Immature natural killer cell (primary cell): ENCODE results near the gene GAL3ST2. TPM values are rescaled to one million over a fixed set of nuclear protein-coding genes. Genes with fewer than 3 reads are reported as not detected.

Experiments
- polyA plus RNA-seq, 3 donors: library from polyadenylated mRNA; unstranded; fragments of 300-500 nt; fragmentation: Illumina TruSeq; gene quantifications; one replicate each; pipeline ENCODE4 v1.2.3, GENCODE V29; 2021

Gene GAL3ST2
- polyA plus RNA-seq, 3 donors from 2014 or later, result not detected

Other genes starting within 250 kb of the GAL3ST2 start
- gene BOK, start 218.1 kb upstream of the GAL3ST2 start, polyA plus RNA-seq, result 10 to 100 TPM; 15.2 to 21.4 (median 17.2) TPM
- 10 to 100 TPM; 20.0 to 39.5 (median 29.4) TPM for gene THAP4, start 139.7 kb upstream of the GAL3ST2 start, polyA plus RNA-seq
- 10 to 100 TPM; 70.5 to 78.9 (median 77.2) TPM for gene ATG4B, start 139.1 kb upstream of the GAL3ST2 start, polyA plus RNA-seq
- gene DTYMK, start 90.0 kb upstream of the GAL3ST2 start, polyA plus RNA-seq, result 10 to 100 TPM; 43.8 to 60.3 (median 51.0) TPM
- gene ING5, start 74.8 kb upstream of the GAL3ST2 start, polyA plus RNA-seq, result 1 to 10 TPM; 6.9 to 7.9 (median 7.7) TPM
- gene D2HGDH, start 42.2 kb upstream of the GAL3ST2 start, polyA plus RNA-seq, result 1 to 10 TPM in 2 of 3 donors, under 1 TPM in 1; 0.49 to 2.9 (median 1.5) TPM
- not detected for gene NEU4, start 32.4 kb downstream of the GAL3ST2 start, polyA plus RNA-seq
- 1 to 10 TPM in 1 of 3 donors, not detected in 2; 3.3 TPM for gene PDCD1, start 82.1 kb downstream of the GAL3ST2 start, polyA plus RNA-seq
- gene RTP5, start 92.9 kb downstream of the GAL3ST2 start, polyA plus RNA-seq, result not detected